K562 (cell line): ENCODE results near the gene MEGF11. TPM values are rescaled to one million over a fixed set of nuclear protein-coding genes. Genes with fewer than 3 reads are reported as not detected.
A peak's percentile ranks its signal among the peaks of the same experiment; 100 is the strongest.

Source experiments
- ATAC-seq: fragments of 200-7000 bp; cut with Tn5 transposase; 3 replicates; pipeline ENCODE4 v1.9.1; 2020; ENCODE audit warnings: moderate library complexity
- BruUV-seq: library from RNA; stranded (reverse); fragments of 400-500 nt; replicated peaks from 2 replicates; lab custom pipeline; 2021; lab: Mats Ljungman, UMichigan
- CTCF ChIA-PET: fragments of 300-600 bp; formaldehyde crosslinking; extraction: SDS; loops from one replicate; lab custom pipeline; 2021; ENCODE audit warnings: low intra/inter-chr PET ratio; lab: Yijun Ruan, JAX
- POLR2A ChIA-PET: fragments of 300-600, 350-650 bp; sonication (Branson Sonifier 250); formaldehyde crosslinking; extraction: SDS; loops from one replicate; lab custom pipeline; 2021; ENCODE audit warnings: antibody characterized with exemption, inconsistent platforms; lab: Yijun Ruan, JAX
- DNase-seq, 4 experiments: peaks; one replicate each; pipeline versions ENCODE4 v3.0.0 to v3.0.0-alpha.2; 2011 to 2018; ENCODE audit warnings: low spot score in 3 of 4, mixed read lengths in 3 of 4; ENCODE audit errors: extremely low read depth in 1 of 4
- FAIRE-seq: peaks from 2 replicates; lab custom pipeline; 2011; peaks lifted over from hg19 to GRCh38; lab: Jason Lieb, UNC
- H2AFZ ChIP-seq: 2 replicates; pipeline ENCODE4 v1.6.0; 2011; ENCODE audit warnings: low read depth, low read length, control low read depth, inconsistent platforms
- H3K27ac ChIP-seq: fragments of 200-600 bp; 3 replicates; pipeline ENCODE4 v1.8.0; 2011; ENCODE audit warnings: low read depth, mild to moderate bottlenecking, control low read depth, inconsistent platforms, low read length, moderate library complexity, mixed read lengths; ENCODE audit errors: extremely low read depth
- H3K27me3 ChIP-seq, 2 experiments: fragments of 300-600 bp in 1 of 2; 2 replicates in 1 of 2; 3 replicates in 1 of 2; pipeline versions ENCODE4 v1.6.0 to v1.8.0; 2011; ENCODE audit warnings: inconsistent platforms in 2 of 2, low read length in 2 of 2, mild to moderate bottlenecking in 1 of 2, mixed read lengths in 1 of 2, moderate library complexity in 1 of 2; ENCODE audit not compliant: control insufficient read depth in 2 of 2, insufficient read depth in 2 of 2
- H3K36me3 ChIP-seq: fragments of 300-600 bp; 3 replicates; pipeline ENCODE4 v1.8.0; 2011; ENCODE audit warnings: mild to moderate bottlenecking, low read length, inconsistent platforms; ENCODE audit not compliant: control insufficient read depth, insufficient read depth
- H3K4me1 ChIP-seq, 2 experiments: fragments of 200-600 bp in 1 of 2; replicated peaks in 1 of 2; 2 replicates in 1 of 2; 3 replicates in 1 of 2; pipeline versions ENCODE4 v1.5.1 to v1.8.0; 2011; ENCODE audit warnings: inconsistent platforms in 2 of 2, low read length in 2 of 2, mild to moderate bottlenecking in 1 of 2, mixed read lengths in 1 of 2, moderate library complexity in 1 of 2; ENCODE audit not compliant: control insufficient read depth in 2 of 2, insufficient read depth in 2 of 2
- H3K4me2 ChIP-seq: 2 replicates; pipeline ENCODE4 v1.6.1; 2011; ENCODE audit warnings: low read length, control low read depth, inconsistent platforms, mixed read lengths; ENCODE audit not compliant: insufficient read depth
- H3K4me3 ChIP-seq: fragments of 200-600 bp; sonication (generic), shearing (Covaris generic); 2 replicates; pipeline ENCODE4 v1.5.1; 2016; ENCODE audit warnings: control low read depth, inconsistent platforms
- H3K79me2 ChIP-seq: fragments of 200-600 bp; 3 replicates; pipeline ENCODE4 v1.8.0; 2011; ENCODE audit warnings: low read length, inconsistent platforms; ENCODE audit not compliant: control insufficient read depth, insufficient read depth
- H3K9ac ChIP-seq, 2 experiments: 2 replicates each; pipeline versions ENCODE4 v1.6.0 to v1.6.1; 2011; ENCODE audit warnings: low read depth in 2 of 2, low read length in 2 of 2, control low read depth in 1 of 2, inconsistent platforms in 1 of 2, mild to moderate bottlenecking in 1 of 2, mixed read lengths in 1 of 2; ENCODE audit not compliant: insufficient read depth in 1 of 2
- H3K9me1 ChIP-seq: one replicate; pipeline ENCODE4 v1.6.0; 2011; ENCODE audit warnings: inconsistent platforms, mild to moderate bottlenecking, low read length, moderate library complexity; ENCODE audit not compliant: control insufficient read depth, insufficient read depth
- H3K9me3 ChIP-seq: replicated peaks from 2 replicates; pipeline ENCODE4 v1.5.1; 2011; ENCODE audit warnings: low read depth, low read length, inconsistent platforms; ENCODE audit not compliant: control insufficient read depth, insufficient read depth
- H4K20me1 ChIP-seq: replicated peaks from 2 replicates; pipeline ENCODE4 v1.6.1; 2011; ENCODE audit warnings: low read length, inconsistent platforms, mixed read lengths; ENCODE audit not compliant: control insufficient read depth, insufficient read depth
- CTBP1 ChIP-seq: fragments of 450-650 bp; IDR thresholded peaks from 2 replicates; pipeline ENCODE4 v1.6.1; 2016; ENCODE audit warnings: borderline replicate concordance
- EGR1 ChIP-seq: fragments of 450-650 bp; conservative IDR thresholded peaks from 2 replicates; pipeline ENCODE4 v1.6.1; 2017; ENCODE audit warnings: mild to moderate bottlenecking
- WGBS: fragments of 100-300 bp; shearing (Covaris generic); methylation state at CpG from one replicate; pipeline ENCODE4 v1.1.6; 2016; ENCODE audit warnings: low coverage, mixed read lengths; ENCODE audit not compliant: insufficient coverage; ENCODE audit errors: missing lambda C conversion rate; 5-methylcytosine and 5-hydroxymethylcytosine counted together
- in situ Hi-C: fragments of 300-500 bp; cut with MboI; formaldehyde crosslinking; loops from 4 replicates; pipeline ENCODE4 v1.15.0; 2018; ENCODE audit warnings: inconsistent platforms, mixed read lengths
- intact Hi-C: fragments of 100-400 bp; cut with micrococcal nuclease; formaldehyde crosslinking; loops from 2 replicates; pipeline ENCODE4 v1.14.2; 2022
- polyA plus RNA-seq, 8 experiments: library from polyadenylated mRNA; depleted of rRNA in 4 of 8; stranded (reverse) in 5 of 8; unstranded in 3 of 8; fragments of >200 nt; fragmentation: Nextera tagmentation in 2 of 8; fragmentation: Illumina TruSeq in 1 of 8; extraction: Ambion mirVana in 2 of 8; extraction: Trizol in 1 of 8; gene quantifications; 2 replicates each; pipeline versions ENCODE4 v1.2.1 to v1.2.3, GENCODE V29; 2011 to 2014; ENCODE audit warnings: inconsistent platforms in 1 of 8, missing spikeins in 1 of 8
- total RNA-seq, 7 experiments: library from RNA; depleted of rRNA in 6 of 7; stranded (reverse); fragments of >200 nt in 6 of 7; fragmentation: Illumina TruSeq in 2 of 7; extraction: Trizol in 2 of 7; gene quantifications; 2 replicates each; pipeline versions ENCODE4 v1.2.1 to v1.2.3, GENCODE V29; 2011 to 2021; ENCODE audit warnings: low replicate concordance in 1 of 7
- TF ChIP-seq, protein P1 (sequence below): fragments of 250-450 bp; sonication (Bioruptor Pico); IDR thresholded peaks from 2 replicates; pipeline ENCODE4 v1.4.0; 2020
- TF ChIP-seq, protein P2 (sequence below): fragments of 450-650 bp; IDR thresholded peaks from 2 replicates; pipeline ENCODE4 v1.6.1; 2016

Gene MEGF11
- total and polyA plus RNA-seq, 9 of the 15 experiments (the other 6 are each of a cell fraction or from before 2014, with no cell fraction given), result 0.06 to 0.23 (median 0.20) TPM; not detected in 6

DNA sequence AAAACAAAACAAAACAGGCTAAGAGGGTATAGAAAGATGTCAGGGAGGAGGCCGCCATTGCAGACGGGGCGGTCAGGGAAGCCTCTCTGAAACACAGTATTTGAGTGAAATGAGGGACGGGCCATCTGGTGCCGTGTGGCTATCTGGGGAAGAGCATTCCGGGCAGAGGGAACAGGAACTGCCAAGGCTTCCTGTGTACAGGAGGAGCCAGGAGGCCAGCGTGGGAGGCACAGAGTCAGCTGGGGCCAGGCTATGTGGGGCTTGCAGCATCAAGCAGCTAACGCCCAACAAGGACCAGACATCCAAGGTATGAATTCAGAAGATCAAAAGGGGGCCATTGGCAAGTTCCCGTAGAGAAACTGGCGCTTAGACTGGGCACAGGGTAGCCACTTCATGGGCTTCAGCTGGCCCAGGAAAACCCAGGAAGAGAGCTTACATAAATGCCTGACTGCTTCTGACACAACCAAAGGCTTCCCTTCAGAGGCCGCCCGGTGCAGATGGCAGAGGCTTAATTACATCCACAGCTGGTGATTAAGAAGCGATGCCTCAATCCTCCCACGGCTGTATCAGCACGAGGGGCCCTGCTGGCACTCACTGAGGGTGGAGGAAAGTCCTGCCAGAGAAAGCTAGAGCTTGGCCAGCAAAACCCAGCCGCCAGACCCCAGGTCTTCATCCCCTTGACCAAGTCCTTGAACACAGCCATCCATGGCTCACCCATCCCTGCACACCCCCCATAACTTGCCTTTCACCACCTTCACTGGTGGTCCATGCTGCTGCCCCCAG, 144.9 kb downstream of the MEGF11 start:
- Histone ChIP-seq H3K4me1 (no peaks in the 10 kb centered on the region), H3K9me3 (no peaks in the 10 kb centered on the region), H3K9me1 (no peaks in the 10 kb centered on the region), H3K27ac (no peak overlapping the region), H3K79me2 (no peaks in the 10 kb centered on the region), H3K4me3 (no peak overlapping the region), H3K4me2 (no peak overlapping the region), H3K36me3 (no peaks in the 10 kb centered on the region), H3K9ac (no peak overlapping the region), H3K27me3 (peaks cover 45 to 76% of the 10 kb centered on the region in 2 experiments), H4K20me1 (peaks cover 8% of the 10 kb centered on the region), H2AFZ (no peak overlapping the region)
- POLR2A ChIA-PET, result no interaction called here
- ATAC-seq (no peak), FAIRE-seq (no peak), DNase-seq (no peak)
- CTCF ChIA-PET, result no interaction called here
- BruUV-seq, result no TSS peak
- TF ChIP-seq EGR1, result 0 out of 2 replicates have a peak, but pooled peaks have one; percentile 7
- TF ChIP-seq, protein P1, sequence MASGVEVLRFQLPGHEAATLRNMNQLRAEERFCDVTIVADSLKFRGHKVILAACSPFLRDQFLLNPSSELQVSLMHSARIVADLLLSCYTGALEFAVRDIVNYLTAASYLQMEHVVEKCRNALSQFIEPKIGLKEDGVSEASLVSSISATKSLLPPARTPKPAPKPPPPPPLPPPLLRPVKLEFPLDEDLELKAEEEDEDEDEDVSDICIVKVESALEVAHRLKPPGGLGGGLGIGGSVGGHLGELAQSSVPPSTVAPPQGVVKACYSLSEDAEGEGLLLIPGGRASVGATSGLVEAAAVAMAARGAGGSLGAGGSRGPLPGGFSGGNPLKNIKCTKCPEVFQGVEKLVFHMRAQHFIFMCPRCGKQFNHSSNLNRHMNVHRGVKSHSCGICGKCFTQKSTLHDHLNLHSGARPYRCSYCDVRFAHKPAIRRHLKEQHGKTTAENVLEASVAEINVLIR (CRISPR knock-in tag), result no peak
- WGBS, result 1% methylated on average over 15 of the region's 16 CpGs
- in situ Hi-C loops, result no loop called here
- intact Hi-C loops, result no loop called here

DNA sequence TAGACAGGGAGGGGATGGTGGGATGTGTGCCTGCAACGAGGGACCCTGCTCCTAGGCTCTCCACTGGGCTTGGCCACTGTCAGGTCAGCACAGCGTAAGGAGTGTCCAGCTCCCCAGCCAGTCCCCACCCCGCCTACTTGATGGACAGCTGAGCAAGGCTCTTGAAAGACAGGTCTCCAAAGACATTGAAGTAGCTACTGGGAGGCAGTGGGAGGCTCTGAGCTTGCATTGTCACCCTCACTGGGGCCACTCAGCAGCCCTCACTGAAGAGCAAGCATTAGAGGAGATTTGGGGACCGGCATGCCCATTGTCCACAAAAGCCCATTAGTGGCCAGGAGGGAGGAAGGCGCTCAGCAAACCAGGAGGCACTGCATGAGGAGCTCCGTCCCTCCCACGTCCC, 146.5 kb downstream of the MEGF11 start:
- CTCF ChIA-PET, result no interaction called here
- Histone ChIP-seq H3K4me1 (no peaks in the 10 kb centered on the region), H3K27me3 (peaks cover 35 to 76% of the 10 kb centered on the region in 2 experiments), H4K20me1 (peaks cover 8% of the 10 kb centered on the region), H3K4me2 (no peak overlapping the region), H2AFZ (no peak overlapping the region), H3K4me3 (no peak overlapping the region)
- intact Hi-C loops, result no loop called here
- DNase-seq, result no peak
- no peak for ATAC-seq
- TF ChIP-seq, protein P2, sequence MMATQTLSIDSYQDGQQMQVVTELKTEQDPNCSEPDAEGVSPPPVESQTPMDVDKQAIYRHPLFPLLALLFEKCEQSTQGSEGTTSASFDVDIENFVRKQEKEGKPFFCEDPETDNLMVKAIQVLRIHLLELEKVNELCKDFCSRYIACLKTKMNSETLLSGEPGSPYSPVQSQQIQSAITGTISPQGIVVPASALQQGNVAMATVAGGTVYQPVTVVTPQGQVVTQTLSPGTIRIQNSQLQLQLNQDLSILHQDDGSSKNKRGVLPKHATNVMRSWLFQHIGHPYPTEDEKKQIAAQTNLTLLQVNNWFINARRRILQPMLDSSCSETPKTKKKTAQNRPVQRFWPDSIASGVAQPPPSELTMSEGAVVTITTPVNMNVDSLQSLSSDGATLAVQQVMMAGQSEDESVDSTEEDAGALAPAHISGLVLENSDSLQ, result peak; percentile 83
- TF ChIP-seq CTBP1, result no peak
- TF ChIP-seq, all 486 proteins: peak for 1
- POLR2A ChIA-PET, result interaction anchor here (0.9 kb wide), 1 partner anchor 15 kb away, joined by 3 read pairs; no protein-coding TSS in a partner anchor
- H3K9me3 ChIP-seq, result no peaks in the 10 kb centered on the region
- no TSS peak for BruUV-seq
- no peaks in the 10 kb centered on the region for H3K36me3 ChIP-seq
- H3K9ac ChIP-seq, result no peak overlapping the region
- 0% methylated on average over 7 of the region's 7 CpGs for WGBS
- FAIRE-seq, result no peak
- no peak overlapping the region for H3K27ac ChIP-seq
- in situ Hi-C loops, result no loop called here
- H3K79me2 ChIP-seq, result no peaks in the 10 kb centered on the region
- no peaks in the 10 kb centered on the region for H3K9me1 ChIP-seq
